Glutamatergic neuron (in vitro differentiated cells): Measurements from ENCODE around the gene SARDH. TPM values are rescaled to one million over a fixed set of nuclear protein-coding genes. Genes with fewer than 3 reads are reported as not detected.

Experiments used
- DNase-seq: peaks from one replicate; pipeline ENCODE4 v3.0.0; 2022
- H3K27ac Mint-ChIP-seq: one replicate; pipeline ENCODE4 v1.8.0; 2020; ENCODE audit warnings: mild to moderate bottlenecking, mixed read lengths, inconsistent platforms; ENCODE audit not compliant: unreplicated experiment
- H3K27me3 Mint-ChIP-seq: one replicate; pipeline ENCODE4 v1.8.0; 2020; ENCODE audit warnings: mild to moderate bottlenecking, moderate library complexity, mixed read lengths, inconsistent platforms; ENCODE audit not compliant: unreplicated experiment
- H3K36me3 Mint-ChIP-seq: one replicate; pipeline ENCODE4 v1.8.0; 2020; ENCODE audit warnings: mild to moderate bottlenecking, mixed read lengths, inconsistent platforms; ENCODE audit not compliant: unreplicated experiment
- H3K4me1 Mint-ChIP-seq: one replicate; pipeline ENCODE4 v1.8.0; 2020; ENCODE audit warnings: mild to moderate bottlenecking, low read depth, mixed read lengths, inconsistent platforms; ENCODE audit not compliant: unreplicated experiment
- H3K4me3 Mint-ChIP-seq: one replicate; pipeline ENCODE4 v1.8.0; 2020; ENCODE audit warnings: mild to moderate bottlenecking, mixed read lengths, inconsistent platforms; ENCODE audit not compliant: unreplicated experiment
- H3K9me3 Mint-ChIP-seq: one replicate; pipeline ENCODE4 v1.8.0; 2020; ENCODE audit warnings: mild to moderate bottlenecking, moderate library complexity, mixed read lengths, inconsistent platforms; ENCODE audit not compliant: unreplicated experiment
- total RNA-seq: library from RNA; stranded (reverse); fragmentation: NEBNext Ultra II Directional; extraction: Animal tissue kit (Norgen Biotek cat#: 25700); gene quantifications from one replicate; pipeline ENCODE4 v1.2.1, GENCODE V29; 2021; ENCODE audit not compliant: unreplicated experiment
- TF ChIP-seq, protein P1 (sequence below): fragments of 200-600 bp; sonication (generic); IDR thresholded peaks from one replicate; pipeline ENCODE4 v1.5.0; 2021; ENCODE audit not compliant: partially characterized antibody, unreplicated experiment

SARDH gene
- total RNA-seq, 1 donor from 2014 or later = 2.0 TPM

- Mint-ChIP-seq H3K36me3 (no peaks in the 10 kb centered on the region), H3K4me1 (peaks cover 18% of the 10 kb centered on the region), H3K27me3 (peaks cover 13% of the 10 kb centered on the region), H3K4me3 (no peak overlapping the region), H3K9me3 (peaks cover 8% of the 10 kb centered on the region), H3K27ac (no peak overlapping the region)
- TF ChIP-seq, protein P1, sequence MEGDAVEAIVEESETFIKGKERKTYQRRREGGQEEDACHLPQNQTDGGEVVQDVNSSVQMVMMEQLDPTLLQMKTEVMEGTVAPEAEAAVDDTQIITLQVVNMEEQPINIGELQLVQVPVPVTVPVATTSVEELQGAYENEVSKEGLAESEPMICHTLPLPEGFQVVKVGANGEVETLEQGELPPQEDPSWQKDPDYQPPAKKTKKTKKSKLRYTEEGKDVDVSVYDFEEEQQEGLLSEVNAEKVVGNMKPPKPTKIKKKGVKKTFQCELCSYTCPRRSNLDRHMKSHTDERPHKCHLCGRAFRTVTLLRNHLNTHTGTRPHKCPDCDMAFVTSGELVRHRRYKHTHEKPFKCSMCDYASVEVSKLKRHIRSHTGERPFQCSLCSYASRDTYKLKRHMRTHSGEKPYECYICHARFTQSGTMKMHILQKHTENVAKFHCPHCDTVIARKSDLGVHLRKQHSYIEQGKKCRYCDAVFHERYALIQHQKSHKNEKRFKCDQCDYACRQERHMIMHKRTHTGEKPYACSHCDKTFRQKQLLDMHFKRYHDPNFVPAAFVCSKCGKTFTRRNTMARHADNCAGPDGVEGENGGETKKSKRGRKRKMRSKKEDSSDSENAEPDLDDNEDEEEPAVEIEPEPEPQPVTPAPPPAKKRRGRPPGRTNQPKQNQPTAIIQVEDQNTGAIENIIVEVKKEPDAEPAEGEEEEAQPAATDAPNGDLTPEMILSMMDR = no peak
- no peak for DNase-seq
Observed at GRCh38 chr9:133641861-133642595, 96.1 kb downstream of the SARDH start.

- Mint-ChIP-seq H3K4me1 (peaks cover 24% of the 10 kb centered on the region), H3K27me3 (peaks cover 17% of the 10 kb centered on the region), H3K9me3 (peaks cover 13% of the 10 kb centered on the region), H3K27ac (no peak overlapping the region), H3K36me3 (no peaks in the 10 kb centered on the region), H3K4me3 (no peak overlapping the region)
- no peak for DNase-seq
- TF ChIP-seq, protein P1 = no peak
Observed at GRCh38 chr9:133641396-133641655, 96.8 kb downstream of the SARDH start.

GRCh38 chr9:133640580-133641395, 97.4 kb downstream of the SARDH start:
- DNase-seq = no peak
- TF ChIP-seq, protein P1 = no peak
- H3K4me3 Mint-ChIP-seq = peak overlapping the region; percentile 15
- no peak overlapping the region for H3K27ac Mint-ChIP-seq
- H3K36me3 Mint-ChIP-seq = no peaks in the 10 kb centered on the region
- H3K4me1 Mint-ChIP-seq = peaks cover 26% of the 10 kb centered on the region
- H3K27me3 Mint-ChIP-seq = peaks cover 19% of the 10 kb centered on the region
- H3K9me3 Mint-ChIP-seq = peaks cover 13% of the 10 kb centered on the region

DNA sequence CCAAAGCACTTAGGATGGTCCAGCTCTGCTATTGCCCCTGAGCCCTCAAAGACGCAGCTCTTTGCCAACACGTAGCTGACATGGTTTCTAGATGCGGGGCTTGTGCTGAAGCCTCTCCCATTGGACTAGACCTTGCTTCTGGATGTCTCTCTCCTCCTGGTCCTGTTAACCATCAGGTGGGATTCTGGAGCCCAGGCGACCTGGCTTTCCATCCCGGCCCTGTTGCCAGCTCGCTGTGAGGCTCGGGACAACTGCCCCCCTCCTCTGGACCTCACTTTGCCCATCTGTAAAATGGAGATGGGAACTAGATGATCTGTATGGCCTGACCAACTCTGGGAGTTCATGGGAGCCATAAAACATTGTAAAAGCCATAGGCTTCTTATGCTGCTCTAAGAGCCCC, 98.0 kb downstream of the SARDH start:
- TF ChIP-seq, protein P1 = no peak
- Mint-ChIP-seq H3K9me3 (peaks cover 15% of the 10 kb centered on the region), H3K4me1 (peaks cover 29% of the 10 kb centered on the region), H3K36me3 (no peaks in the 10 kb centered on the region), H3K27me3 (peaks cover 21% of the 10 kb centered on the region), H3K4me3 (no peak overlapping the region), H3K27ac (no peak overlapping the region)
- no peak for DNase-seq

DNA sequence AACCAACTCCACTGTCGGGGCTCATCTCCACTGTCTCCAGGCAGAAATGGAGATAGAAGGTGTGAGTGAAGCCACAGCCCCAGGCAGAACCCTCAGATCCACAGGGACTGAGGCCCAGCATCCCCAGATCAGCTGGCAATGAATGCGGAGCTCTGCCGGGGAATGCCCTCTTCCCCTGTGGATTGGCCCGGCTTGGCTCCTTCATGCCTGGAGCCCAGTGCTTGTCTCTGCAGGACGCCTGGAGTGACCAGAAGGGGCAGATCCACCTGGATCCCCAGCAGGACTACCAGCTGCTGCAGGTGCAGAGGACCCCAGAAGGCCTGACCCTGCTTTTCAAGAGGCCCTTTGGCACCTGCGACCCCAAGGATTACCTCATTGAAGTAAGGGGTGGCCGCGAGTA, 98.5 kb downstream of the SARDH start:
- peaks cover 18% of the 10 kb centered on the region for H3K9me3 Mint-ChIP-seq
- peaks cover 26% of the 10 kb centered on the region for H3K27me3 Mint-ChIP-seq
- no peaks in the 10 kb centered on the region for H3K36me3 Mint-ChIP-seq
- H3K4me1 Mint-ChIP-seq = peaks cover 34% of the 10 kb centered on the region
- no peak overlapping the region for H3K27ac Mint-ChIP-seq
- H3K4me3 Mint-ChIP-seq = no peak overlapping the region
- DNase-seq = no peak
- TF ChIP-seq, protein P1 = no peak
